HFFc6 (cell line): ENCODE measurements around the gene HSPA12A. TPM values are rescaled to one million over a fixed set of nuclear protein-coding genes. Genes with fewer than 3 reads are reported as not detected.
A peak's percentile ranks its signal among the peaks of the same experiment; 100 is the strongest.

Source experiments
- DNase-seq: peaks from one replicate; pipeline ENCODE4 v3.0.0-alpha.2; 2018
- H3K27ac Mint-ChIP-seq: 2 replicates; pipeline ENCODE4 v1.8.0; 2020; ENCODE audit warnings: mild to moderate bottlenecking, mixed read lengths
- H3K27me3 Mint-ChIP-seq: 2 replicates; pipeline ENCODE4 v1.8.0; 2021; ENCODE audit warnings: mild to moderate bottlenecking, moderate library complexity, mixed read lengths; ENCODE audit not compliant: insufficient read depth
- H3K36me3 Mint-ChIP-seq: 2 replicates; pipeline ENCODE4 v1.8.0; 2021; ENCODE audit warnings: low read depth, mixed read lengths
- H3K4me1 Mint-ChIP-seq: 2 replicates; pipeline ENCODE4 v1.8.0; 2020; ENCODE audit warnings: low read depth, mixed read lengths
- H3K4me3 Mint-ChIP-seq: 2 replicates; pipeline ENCODE4 v1.8.0; 2020; ENCODE audit warnings: mild to moderate bottlenecking, moderate library complexity, mixed read lengths
- H3K9me3 Mint-ChIP-seq: 2 replicates; pipeline ENCODE4 v1.8.0; 2020; ENCODE audit warnings: mild to moderate bottlenecking, mixed read lengths
- total RNA-seq, 6 experiments: library from RNA; stranded (reverse); fragmentation: NEBNext Ultra II Directional; extraction: Animal tissue kit (Norgen Biotek cat#: 25700); gene quantifications; 2 replicates in 1 of 6; 3 replicates in 5 of 6; pipeline ENCODE4 v1.2.3, GENCODE V29; 2021
- TF ChIP-seq, protein P1 (sequence below): fragments of 200-600 bp; sonication (generic); IDR thresholded peaks from 2 replicates; pipeline ENCODE4 v1.5.0; 2021; ENCODE audit warnings: antibody characterized with exemption, mild to moderate bottlenecking

HSPA12A gene
- total RNA-seq, 6 experiments from 2014 or later = 16.6 to 19.4 (median 17.7) TPM

- DNase-seq = peak; percentile 63
- peaks cover 60% of the 10 kb centered on the region for H3K4me1 Mint-ChIP-seq
- peak overlapping the region; percentile 96 for H3K27ac Mint-ChIP-seq
- TF ChIP-seq, protein P1, sequence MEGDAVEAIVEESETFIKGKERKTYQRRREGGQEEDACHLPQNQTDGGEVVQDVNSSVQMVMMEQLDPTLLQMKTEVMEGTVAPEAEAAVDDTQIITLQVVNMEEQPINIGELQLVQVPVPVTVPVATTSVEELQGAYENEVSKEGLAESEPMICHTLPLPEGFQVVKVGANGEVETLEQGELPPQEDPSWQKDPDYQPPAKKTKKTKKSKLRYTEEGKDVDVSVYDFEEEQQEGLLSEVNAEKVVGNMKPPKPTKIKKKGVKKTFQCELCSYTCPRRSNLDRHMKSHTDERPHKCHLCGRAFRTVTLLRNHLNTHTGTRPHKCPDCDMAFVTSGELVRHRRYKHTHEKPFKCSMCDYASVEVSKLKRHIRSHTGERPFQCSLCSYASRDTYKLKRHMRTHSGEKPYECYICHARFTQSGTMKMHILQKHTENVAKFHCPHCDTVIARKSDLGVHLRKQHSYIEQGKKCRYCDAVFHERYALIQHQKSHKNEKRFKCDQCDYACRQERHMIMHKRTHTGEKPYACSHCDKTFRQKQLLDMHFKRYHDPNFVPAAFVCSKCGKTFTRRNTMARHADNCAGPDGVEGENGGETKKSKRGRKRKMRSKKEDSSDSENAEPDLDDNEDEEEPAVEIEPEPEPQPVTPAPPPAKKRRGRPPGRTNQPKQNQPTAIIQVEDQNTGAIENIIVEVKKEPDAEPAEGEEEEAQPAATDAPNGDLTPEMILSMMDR = no peak
- 0 out of 2 replicates have a peak overlapping the region, but pooled peaks have one; percentile 8 for H3K4me3 Mint-ChIP-seq
- no peaks in the 10 kb centered on the region; the same call in 1 of the 2 replicates for H3K9me3 Mint-ChIP-seq
- H3K27me3 Mint-ChIP-seq = peaks cover 2% of the 10 kb centered on the region; the same call in 1 of the 2 replicates
- H3K36me3 Mint-ChIP-seq = no peaks in the 10 kb centered on the region
Observed at GRCh38 chr10:116769791-116770190, 27.4 kb upstream of the HSPA12A start.

GRCh38 chr10:116769368-116769767 lies 27.0 kb upstream of the HSPA12A start:
- Mint-ChIP-seq H3K9me3 (no peaks in the 10 kb centered on the region; the same call in 1 of the 2 replicates), H3K36me3 (no peaks in the 10 kb centered on the region), H3K4me3 (no peak overlapping the region), H3K4me1 (peaks cover 60% of the 10 kb centered on the region), H3K27me3 (peaks cover 2% of the 10 kb centered on the region; the same call in 1 of the 2 replicates), H3K27ac (peak overlapping the region; percentile 96; the same call in 1 of the 2 replicates)
- TF ChIP-seq, protein P1 = no peak
- DNase-seq = no peak

DNA sequence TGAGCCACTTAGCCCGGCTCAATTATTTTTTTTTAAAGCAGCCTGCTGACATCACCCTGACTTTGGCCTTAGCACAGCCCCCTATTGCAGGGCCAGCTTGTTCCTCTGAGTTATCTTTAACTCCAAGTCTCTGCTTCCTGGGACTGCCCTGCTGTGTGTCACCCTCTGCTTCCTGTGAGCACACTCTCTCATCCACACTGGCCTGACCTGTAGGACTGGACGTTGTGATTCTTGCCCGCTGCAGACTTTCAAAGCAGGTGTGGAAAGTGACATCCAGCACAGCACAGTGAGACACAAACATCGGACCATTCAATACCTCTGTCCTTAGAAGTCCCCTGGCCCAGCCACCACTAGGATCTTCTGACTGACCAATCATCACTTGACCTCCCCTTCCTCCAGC lies 26.4 kb upstream of the HSPA12A start:
- Mint-ChIP-seq H3K4me1 (peaks cover 60% of the 10 kb centered on the region), H3K4me3 (no peak overlapping the region), H3K27me3 (peaks cover 2% of the 10 kb centered on the region; the same call in 1 of the 2 replicates), H3K27ac (peak overlapping the region; percentile 67), H3K9me3 (no peaks in the 10 kb centered on the region; the same call in 1 of the 2 replicates), H3K36me3 (no peaks in the 10 kb centered on the region)
- TF ChIP-seq, protein P1 = no peak
- no peak for DNase-seq

GRCh38 chr10:116766837-116767634 lies 24.7 kb upstream of the HSPA12A start:
- DNase-seq = no peak
- Mint-ChIP-seq H3K4me3 (no peak overlapping the region), H3K36me3 (no peaks in the 10 kb centered on the region), H3K27me3 (peaks cover 4% of the 10 kb centered on the region; the same call in 1 of the 2 replicates), H3K9me3 (no peaks in the 10 kb centered on the region; the same call in 1 of the 2 replicates), H3K4me1 (peaks cover 58% of the 10 kb centered on the region), H3K27ac (no peak overlapping the region)
- TF ChIP-seq, protein P1 = peak; percentile 23; the same call in 1 of the 2 replicates

DNA sequence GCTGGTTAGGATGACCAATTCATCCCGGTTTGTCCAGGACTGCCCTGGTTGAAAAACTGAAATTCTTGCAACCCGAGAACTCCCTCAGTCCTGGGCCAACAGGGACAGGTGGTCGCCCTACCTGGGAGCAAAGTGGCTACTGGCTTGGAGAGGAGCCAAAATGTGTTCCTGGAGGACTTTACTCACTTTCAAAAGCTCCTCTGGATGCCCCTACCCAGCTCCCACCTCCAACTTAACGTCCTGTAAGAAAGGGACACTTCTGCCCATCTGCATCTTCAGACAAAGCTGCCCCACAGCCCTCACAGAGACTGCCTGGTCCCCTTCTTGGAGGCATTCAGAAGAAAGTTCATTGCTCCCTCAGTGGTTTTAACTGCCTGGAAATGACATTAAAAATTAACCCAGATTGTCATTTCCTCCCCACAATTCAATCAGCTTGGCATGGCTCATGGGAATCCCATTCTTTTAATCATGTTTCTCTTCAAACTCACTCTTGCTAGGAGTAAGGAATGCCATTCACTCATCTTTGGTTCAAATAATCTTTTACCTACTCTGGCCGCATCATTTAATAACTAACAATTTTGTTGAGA lies 24.0 kb upstream of the HSPA12A start:
- TF ChIP-seq, protein P1 = no peak
- Mint-ChIP-seq H3K27ac (no peak overlapping the region), H3K4me1 (peaks cover 51% of the 10 kb centered on the region), H3K9me3 (no peaks in the 10 kb centered on the region; the same call in 1 of the 2 replicates), H3K4me3 (no peak overlapping the region), H3K27me3 (peaks cover 4% of the 10 kb centered on the region), H3K36me3 (no peaks in the 10 kb centered on the region)
- no peak for DNase-seq
